IMR-90 (cell line): ENCODE measurements around the gene CAPS. TPM values are rescaled to one million over a fixed set of nuclear protein-coding genes. Genes with fewer than 3 reads are reported as not detected.

Experiments
- ATAC-seq: fragments of 200-7000 bp; cut with Tn5 transposase; 2 replicates; pipeline ENCODE4 v1.9.1; 2020; ENCODE audit warnings: low read depth, mild to moderate bottlenecking, moderate library complexity
- BruUV-seq: library from RNA; stranded (reverse); fragments of 400-500 nt; replicated peaks from 2 replicates; lab custom pipeline; 2021; lab: Mats Ljungman, UMichigan
- CTCF ChIA-PET: fragments of 300-600 bp; formaldehyde crosslinking; extraction: SDS; loops from one replicate; lab custom pipeline; 2021; ENCODE audit warnings: antibody characterized with exemption; lab: Yijun Ruan, JAX
- POLR2A ChIA-PET: fragments of 300-600 bp; sonication (Branson Sonifier 250); formaldehyde crosslinking; loops from one replicate; lab custom pipeline; 2022; ENCODE audit warnings: antibody characterized with exemption; ENCODE audit not compliant: unreplicated experiment; lab: Charles Lee
- DNase-seq: peaks from one replicate; pipeline ENCODE4 v3.0.0; 2013
- H2AFZ ChIP-seq: replicated peaks from 2 replicates; pipeline ENCODE3; 2013; ENCODE audit warnings: low read length, mild to moderate bottlenecking; ENCODE audit not compliant: poor library complexity
- H2AK5ac ChIP-seq: 2 replicates; pipeline ENCODE4 v1.6.1; 2013; ENCODE audit warnings: low read depth, low read length, inconsistent platforms
- H2AK9ac ChIP-seq: replicated peaks from 2 replicates; pipeline ENCODE3; 2013; ENCODE audit warnings: mild to moderate bottlenecking, low read depth, low read length, moderate library complexity; ENCODE audit not compliant: poor library complexity
- H2BK120ac ChIP-seq: 2 replicates; pipeline ENCODE4 v1.6.1; 2013; ENCODE audit warnings: low read depth, low read length, inconsistent platforms
- H2BK15ac ChIP-seq: 3 replicates; pipeline ENCODE4 v1.6.1; 2013; ENCODE audit warnings: low read depth, low read length, inconsistent platforms
- H2BK20ac ChIP-seq: 2 replicates; pipeline ENCODE4 v1.6.1; 2013; ENCODE audit warnings: low read depth, mild to moderate bottlenecking, inconsistent platforms, low read length, moderate library complexity
- H2BK5ac ChIP-seq: 2 replicates; pipeline ENCODE4 v1.6.1; 2013; ENCODE audit warnings: mild to moderate bottlenecking, low read depth, low read length, inconsistent platforms; ENCODE audit not compliant: poor library complexity, severe bottlenecking
- H3K14ac ChIP-seq: replicated peaks from 2 replicates; pipeline ENCODE4 v1.6.1; 2013; ENCODE audit warnings: low read depth, low read length, inconsistent platforms
- H3K18ac ChIP-seq: 2 replicates; pipeline ENCODE4 v1.6.1; 2013; ENCODE audit warnings: low read depth, low read length, control low read depth
- H3K23ac ChIP-seq: 2 replicates; pipeline ENCODE4 v1.6.1; 2013; ENCODE audit warnings: low read depth, low read length, inconsistent platforms
- H3K27ac ChIP-seq: 2 replicates; pipeline ENCODE4 v1.5.1; 2013; ENCODE audit warnings: mild to moderate bottlenecking, control low read depth, low read length; ENCODE audit not compliant: insufficient read depth
- H3K27me3 ChIP-seq: 2 replicates; pipeline ENCODE4 v1.6.1; 2013; ENCODE audit warnings: low read length; ENCODE audit not compliant: control insufficient read depth, insufficient read depth
- H3K36me3 ChIP-seq: 2 replicates; pipeline ENCODE4 v1.6.1; 2013; ENCODE audit warnings: low read length, mixed read lengths; ENCODE audit not compliant: control insufficient read depth, insufficient read depth
- H3K4ac ChIP-seq: 2 replicates; pipeline ENCODE4 v1.6.1; 2013; ENCODE audit warnings: low read depth, low read length, inconsistent platforms
- H3K4me1 ChIP-seq: 2 replicates; pipeline ENCODE4 v1.6.1; 2013; ENCODE audit warnings: low read length, mixed read lengths; ENCODE audit not compliant: control insufficient read depth, insufficient read depth
- H3K4me2 ChIP-seq: 2 replicates; pipeline ENCODE4 v1.6.1; 2013; ENCODE audit warnings: low read depth, mild to moderate bottlenecking, control low read depth, low read length, moderate library complexity
- H3K4me3 ChIP-seq: 2 replicates; pipeline ENCODE4 v1.5.1; 2013; ENCODE audit warnings: low read depth, mild to moderate bottlenecking, control low read depth, low read length, moderate library complexity; ENCODE audit not compliant: insufficient read depth
- H3K56ac ChIP-seq: 2 replicates; pipeline ENCODE4 v1.6.1; 2013; ENCODE audit warnings: low read length, inconsistent platforms; ENCODE audit not compliant: insufficient read depth; ENCODE audit errors: extremely low read depth
- H3K79me1 ChIP-seq, 2 experiments: 2 replicates each; pipeline ENCODE4 v1.6.1; 2013; ENCODE audit warnings: low read length in 2 of 2, inconsistent platforms in 1 of 2, low read depth in 1 of 2
- H3K9ac ChIP-seq: 2 replicates; pipeline ENCODE4 v1.6.1; 2013; ENCODE audit warnings: low read depth, low read length, control low read depth
- H3K9me1 ChIP-seq: 2 replicates; pipeline ENCODE4 v1.6.1; 2013; ENCODE audit warnings: low read length, inconsistent platforms; ENCODE audit not compliant: insufficient read depth
- H3K9me3 ChIP-seq: 2 replicates; pipeline ENCODE4 v1.6.1; 2013; ENCODE audit warnings: low read length; ENCODE audit not compliant: control insufficient read depth, insufficient read depth
- H4K20me1 ChIP-seq: 2 replicates; pipeline ENCODE4 v1.6.1; 2013; ENCODE audit warnings: low read length, inconsistent platforms; ENCODE audit not compliant: insufficient read depth
- H4K5ac ChIP-seq: 2 replicates; pipeline ENCODE4 v1.6.1; 2013; ENCODE audit warnings: mild to moderate bottlenecking, low read depth, low read length, control low read depth
- H4K8ac ChIP-seq, 2 experiments: 2 replicates each; pipeline ENCODE4 v1.6.1; 2013; ENCODE audit warnings: low read depth in 2 of 2, low read length in 2 of 2, control low read depth in 1 of 2, inconsistent platforms in 1 of 2
- H4K91ac ChIP-seq: 2 replicates; pipeline ENCODE4 v1.6.1; 2013; ENCODE audit warnings: low read depth, low read length, inconsistent platforms; ENCODE audit not compliant: insufficient read depth
- CTCF ChIP-seq: conservative IDR thresholded peaks from 2 replicates; pipeline ENCODE4 v1.5.1; 2012; ENCODE audit warnings: mild to moderate bottlenecking, low read depth, low read length, improper control_type of control experiment
- NFE2L2 ChIP-seq: fragments of 150-350 bp; IDR thresholded peaks from 2 replicates; pipeline ENCODE4 v1.6.1; 2016; ENCODE audit warnings: low read depth, mild to moderate bottlenecking, low read length
- RCOR1 ChIP-seq: IDR thresholded peaks from 2 replicates; pipeline ENCODE4 v1.6.1; 2012; ENCODE audit warnings: mild to moderate bottlenecking, low read length, improper control_type of control experiment; ENCODE audit not compliant: insufficient replicate concordance
- WGBS, 2 experiments: methylation state at CpG; one replicate each; pipeline versions ENCODE4 v1.1.5 to v1.1.7; 2013; ENCODE audit warnings: missing lambda C conversion rate in 2 of 2; ENCODE audit not compliant: insufficient read length in 1 of 2; ENCODE audit errors: extremely low coverage in 2 of 2; 5-methylcytosine and 5-hydroxymethylcytosine counted together
- dilution Hi-C: fragments of 300-500 bp; cut with HindIII; formaldehyde crosslinking; loops from one replicate; pipeline ENCODE4 v1.14.3; 2018; ENCODE audit warnings: low sequenced_read_pairs; ENCODE audit not compliant: unreplicated experiment
- in situ Hi-C: fragments of 300-500 bp; cut with MboI; formaldehyde crosslinking; loops from 3 replicates; pipeline ENCODE4 v1.14.3; 2019; ENCODE audit warnings: low sequenced_read_pairs, inconsistent platforms, mixed read lengths
- intact Hi-C: fragments of 100-400 bp; cut with micrococcal nuclease; formaldehyde crosslinking; loops from 2 replicates; pipeline ENCODE4 v1.10.0; 2022
- polyA plus RNA-seq, 3 experiments: library from polyadenylated mRNA; depleted of rRNA; stranded (reverse); fragments of >200 nt; gene quantifications; 2 replicates each; pipeline ENCODE4 v1.2.3, GENCODE V29; 2012; ENCODE audit warnings: low replicate concordance in 1 of 3
- total RNA-seq: library from RNA; depleted of rRNA; stranded (reverse); fragments of >200 nt; gene quantifications from 2 replicates; pipeline ENCODE4 v1.2.3, GENCODE V29; 2012

Gene CAPS
- total and polyA plus RNA-seq, 2 of the 4 experiments (the other 2 are of a cell fraction) = 0.54 to 4.9 TPM

GRCh38 chr19:5900976-5901375 is 13.1 kb upstream of the CAPS start:
- Histone ChIP-seq H3K79me1 (peaks cover 7 to 55% of the 10 kb centered on the region in 2 experiments; a peak in 3 of 4 replicates), H3K9ac (no peak overlapping the region), H3K56ac (no peak overlapping the region), H3K4me1 (peaks cover 4% of the 10 kb centered on the region), H4K20me1 (peaks cover 42% of the 10 kb centered on the region), H3K4me3 (no peak overlapping the region), H4K91ac (no peak overlapping the region), H3K9me1 (no peaks in the 10 kb centered on the region), H3K9me3 (no peaks in the 10 kb centered on the region), H3K27me3 (no peaks in the 10 kb centered on the region), H3K18ac (no peak overlapping the region), H2AK5ac (no peak overlapping the region), H3K36me3 (peaks cover 11% of the 10 kb centered on the region; the same call in 1 of the 2 replicates), H2BK120ac (no peak overlapping the region), H2BK15ac (no peak overlapping the region), H3K14ac (no peak overlapping the region), H4K5ac (no peak overlapping the region), H2BK5ac (no peak overlapping the region), H3K23ac (no peak overlapping the region), H3K27ac (no peak overlapping the region), H3K4me2 (no peak overlapping the region), H4K8ac (no peak overlapping the region), H2BK20ac (no peak overlapping the region), H2AFZ (no peak overlapping the region), H3K4ac (no peak overlapping the region), H2AK9ac (no peak overlapping the region)
- no peak for TF ChIP-seq CTCF
- TF ChIP-seq RCOR1 = no peak
- no peak for TF ChIP-seq NFE2L2
- in situ Hi-C loops (no loop called here), intact Hi-C loops (no loop called here), dilution Hi-C loops (no loop called here)
- DNase-seq (no peak), ATAC-seq (no peak)
- WGBS, 2 experiments = 93% methylated on average over 3 of the region's 8 CpGs; no CpG with 5 or more reads in 1 of the 2 experiments
- BruUV-seq = no TSS peak
- ChIA-PET CTCF (interaction anchor here (1.2 kb wide), 1 partner anchor 97 kb away, joined by 5 read pairs; no protein-coding TSS in a partner anchor), POLR2A (no interaction called here)
